ENCODE data around the gene G2E3.
A peak's percentile ranks its signal among the peaks of the same experiment; 100 is the strongest.
"Not testable (repeated sequence)": the region's sequence is repeated elsewhere in the genome, so short reads cannot be mapped to it uniquely, and the experiment has no call there.

The G2E3 gene

DNA sequence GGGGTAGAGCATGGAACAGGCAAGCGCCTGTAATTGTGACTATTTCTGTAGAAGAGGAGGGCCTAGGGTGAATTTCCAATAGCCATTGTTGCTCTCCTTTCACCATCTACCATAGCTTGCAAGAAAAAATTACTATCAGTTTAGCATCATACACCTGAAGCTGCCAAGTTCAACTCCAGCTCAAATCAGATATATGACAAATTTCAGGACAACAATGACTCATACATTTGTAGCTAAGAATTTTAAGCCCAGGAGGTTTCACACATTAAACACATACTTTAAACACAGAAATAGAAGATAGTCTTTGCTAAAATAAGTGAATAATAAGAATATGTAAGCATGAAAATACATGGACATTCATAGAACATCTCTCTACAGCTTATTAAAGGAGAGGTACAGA lies 17.6 kb upstream of the G2E3 start:
- TF ChIP-seq, protein P1, sequence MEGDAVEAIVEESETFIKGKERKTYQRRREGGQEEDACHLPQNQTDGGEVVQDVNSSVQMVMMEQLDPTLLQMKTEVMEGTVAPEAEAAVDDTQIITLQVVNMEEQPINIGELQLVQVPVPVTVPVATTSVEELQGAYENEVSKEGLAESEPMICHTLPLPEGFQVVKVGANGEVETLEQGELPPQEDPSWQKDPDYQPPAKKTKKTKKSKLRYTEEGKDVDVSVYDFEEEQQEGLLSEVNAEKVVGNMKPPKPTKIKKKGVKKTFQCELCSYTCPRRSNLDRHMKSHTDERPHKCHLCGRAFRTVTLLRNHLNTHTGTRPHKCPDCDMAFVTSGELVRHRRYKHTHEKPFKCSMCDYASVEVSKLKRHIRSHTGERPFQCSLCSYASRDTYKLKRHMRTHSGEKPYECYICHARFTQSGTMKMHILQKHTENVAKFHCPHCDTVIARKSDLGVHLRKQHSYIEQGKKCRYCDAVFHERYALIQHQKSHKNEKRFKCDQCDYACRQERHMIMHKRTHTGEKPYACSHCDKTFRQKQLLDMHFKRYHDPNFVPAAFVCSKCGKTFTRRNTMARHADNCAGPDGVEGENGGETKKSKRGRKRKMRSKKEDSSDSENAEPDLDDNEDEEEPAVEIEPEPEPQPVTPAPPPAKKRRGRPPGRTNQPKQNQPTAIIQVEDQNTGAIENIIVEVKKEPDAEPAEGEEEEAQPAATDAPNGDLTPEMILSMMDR (IDR thresholded peaks at IDR 0.05; ENCODE audit: low read depth, low read length) = no peak
- in situ Hi-C loops (cut with HindIII; ENCODE audit: low sequenced_read_pairs) = no loop called here
- no peak for DNase-seq (ENCODE audit: low read depth, low spot score)
- no peak overlapping the region for H3K4me3 ChIP-seq (ENCODE audit: low read depth, low read length)

DNA sequence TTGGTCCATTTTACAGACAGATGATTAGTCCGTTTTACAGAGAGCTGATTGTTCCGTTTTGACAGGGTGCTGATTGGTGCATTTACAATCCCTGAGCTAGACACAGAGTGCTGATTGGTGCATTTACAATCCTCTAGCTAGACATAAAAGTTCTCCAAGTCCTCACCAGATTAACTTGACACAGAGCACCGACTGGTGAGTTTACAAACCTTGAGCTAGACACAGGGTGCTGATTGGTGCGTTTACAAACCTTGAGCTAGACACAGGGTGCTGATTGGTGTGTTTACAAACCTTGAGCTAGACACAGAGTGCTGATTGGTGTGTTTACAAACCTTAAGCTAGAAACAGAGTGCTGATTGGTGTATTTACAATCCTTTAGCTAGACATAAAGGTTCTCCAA lies 12.2 kb upstream of the G2E3 start:
- in situ Hi-C loops (cut with HindIII; ENCODE audit: low sequenced_read_pairs); H3K4me3 ChIP-seq (ENCODE audit: low read depth, low read length); DNase-seq (ENCODE audit: low read depth, low spot score): not testable (repeated sequence)

DNA sequence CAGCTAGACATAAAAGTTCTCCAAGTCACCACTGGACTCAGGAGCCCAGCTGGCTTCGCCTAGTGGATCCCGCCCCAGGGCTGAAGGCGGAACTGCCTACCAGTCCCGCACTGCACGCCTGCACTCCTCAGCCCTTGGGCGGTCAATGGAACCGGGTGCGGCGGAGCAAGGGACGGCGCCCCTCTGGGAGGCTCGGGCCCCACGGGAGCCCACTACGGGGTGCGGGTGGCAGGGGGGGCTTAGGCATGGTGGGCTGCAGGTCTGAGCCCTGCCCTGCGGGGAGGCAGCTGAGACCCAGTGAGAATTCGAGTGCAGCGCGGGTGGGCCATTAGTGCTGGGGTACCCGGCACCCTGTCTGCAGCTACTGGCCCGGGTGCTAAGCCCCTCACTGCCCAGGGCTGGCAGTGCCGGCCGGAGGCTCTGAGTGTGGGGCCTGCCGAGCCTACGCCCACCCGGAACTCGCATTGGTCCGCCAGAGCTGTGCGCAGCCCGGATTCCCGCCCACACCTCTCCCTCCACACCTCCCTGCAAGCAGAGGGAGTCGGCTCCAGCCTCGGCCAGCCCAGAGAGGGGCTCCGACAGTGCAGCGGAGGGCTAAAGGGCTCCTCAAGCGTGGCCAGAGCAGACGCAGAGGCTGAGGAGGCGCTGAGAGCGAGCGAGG lies 11.4 kb upstream of the G2E3 start:
- TF ChIP-seq, protein P1 (IDR thresholded peaks at IDR 0.05; ENCODE audit: low read depth, low read length) = no peak
- in situ Hi-C loops (cut with HindIII; ENCODE audit: low sequenced_read_pairs) = no loop called here
- no peak for DNase-seq (ENCODE audit: low read depth, low spot score)
- no peak overlapping the region for H3K4me3 ChIP-seq (ENCODE audit: low read depth, low read length)

DNA sequence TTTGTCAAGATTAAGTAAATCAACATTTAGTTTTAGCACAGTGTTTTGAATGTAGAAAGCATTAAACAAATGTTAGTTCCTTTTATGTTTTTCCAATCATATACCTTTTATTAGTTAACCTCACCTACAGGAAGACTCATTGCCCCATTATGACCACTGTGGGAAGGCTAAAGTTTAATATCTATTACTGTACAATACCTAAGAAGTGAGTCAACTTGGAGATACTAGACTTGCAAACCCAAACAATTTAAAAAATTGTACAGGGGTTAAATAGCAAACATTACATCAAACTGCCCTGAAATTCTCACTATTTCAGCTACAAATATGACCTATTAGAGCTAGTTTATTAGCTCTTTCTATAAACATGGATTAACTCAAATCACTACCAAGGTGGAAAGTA lies 8.6 kb upstream of the G2E3 start:
- in situ Hi-C loops (cut with HindIII; ENCODE audit: low sequenced_read_pairs) = no loop called here
- TF ChIP-seq, protein P1 (IDR thresholded peaks at IDR 0.05; ENCODE audit: low read depth, low read length) = no peak
- H3K4me3 ChIP-seq (ENCODE audit: low read depth, low read length) = no peak overlapping the region
- DNase-seq (ENCODE audit: low read depth, low spot score) = peak; percentile 57

DNA sequence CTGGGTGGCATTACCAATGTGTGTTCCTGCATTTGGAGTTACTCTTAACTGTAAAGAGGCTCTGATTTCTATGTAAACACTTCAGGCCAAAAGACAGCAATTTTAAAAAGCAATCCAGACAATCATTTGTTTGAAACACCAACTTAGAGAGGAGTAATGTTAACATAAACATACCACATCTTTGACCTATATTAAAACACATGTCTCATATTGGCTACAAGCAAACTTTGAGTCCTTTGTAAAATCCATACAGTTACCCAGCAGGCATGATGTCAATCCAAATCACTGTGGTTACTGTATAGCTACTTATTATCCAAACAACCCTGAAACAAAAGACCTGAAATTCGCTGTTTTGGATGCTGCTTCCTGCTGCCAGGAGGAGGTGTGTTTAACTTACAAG lies 7.5 kb upstream of the G2E3 start:
- no peak for DNase-seq (ENCODE audit: low read depth, low spot score)
- TF ChIP-seq, protein P1 (IDR thresholded peaks at IDR 0.05; ENCODE audit: low read depth, low read length) = no peak
- no peak overlapping the region for H3K4me3 ChIP-seq (ENCODE audit: low read depth, low read length)
- in situ Hi-C loops (cut with HindIII; ENCODE audit: low sequenced_read_pairs) = no loop called here

DNA sequence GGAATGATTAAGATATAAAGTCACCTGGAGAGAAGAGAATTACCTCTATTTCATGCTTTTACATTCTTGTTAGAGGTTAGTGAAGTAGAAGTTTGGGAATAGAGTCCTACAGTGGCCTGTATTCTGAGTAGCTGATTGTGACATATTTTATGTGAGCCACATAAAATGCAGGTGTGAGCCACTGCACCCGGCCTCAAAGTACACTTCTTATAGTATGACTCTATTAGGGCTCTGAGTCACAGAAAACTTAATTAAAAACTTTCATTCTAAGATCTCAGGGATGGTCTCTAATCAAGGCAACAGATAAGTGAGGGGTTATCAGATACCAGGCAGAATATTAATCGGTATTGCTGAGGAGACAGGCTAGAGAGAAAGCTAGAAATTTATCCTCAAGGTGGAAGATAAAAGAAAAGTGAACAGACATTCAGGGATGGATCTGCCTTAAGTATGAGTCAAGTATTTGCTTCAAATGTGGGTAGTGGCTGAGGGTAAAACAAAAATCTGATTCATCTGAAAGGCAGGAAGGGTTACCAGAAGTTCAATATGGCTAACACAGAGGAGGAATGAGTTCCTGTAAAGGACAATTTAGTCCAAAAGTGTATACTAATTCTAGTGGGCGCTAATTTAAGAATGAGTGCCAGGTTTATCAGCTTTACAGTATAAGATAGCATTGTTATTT lies 5.5 kb upstream of the G2E3 start:
- in situ Hi-C loops (cut with HindIII; ENCODE audit: low sequenced_read_pairs) = no loop called here
- TF ChIP-seq, protein P1 (IDR thresholded peaks at IDR 0.05; ENCODE audit: low read depth, low read length) = no peak
- no peak overlapping the region for H3K4me3 ChIP-seq (ENCODE audit: low read depth, low read length)
- peak; percentile 76 for DNase-seq (ENCODE audit: low read depth, low spot score)

DNA sequence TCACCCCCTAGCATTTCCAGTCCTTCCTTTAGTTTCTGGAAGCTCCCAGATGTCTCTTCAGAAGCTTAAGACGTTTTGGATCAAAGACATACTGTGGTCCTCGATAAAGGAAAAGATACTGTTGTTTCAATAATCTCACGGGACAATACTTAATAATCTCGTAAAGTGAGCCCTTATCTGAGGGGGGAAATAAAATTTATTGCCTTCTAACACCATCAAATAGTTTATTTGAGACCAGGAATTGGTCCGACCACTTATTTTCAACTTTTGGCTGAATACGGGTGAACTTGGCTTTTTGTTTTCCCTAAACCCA lies 640 bp upstream of the G2E3 start:
- DNase-seq (ENCODE audit: low read depth, low spot score) = peak; percentile 25

More for the DNA sequence above, 640 bp upstream of the G2E3 start:
- TF ChIP-seq, protein P1 (IDR thresholded peaks at IDR 0.05; ENCODE audit: low read depth, low read length) = no peak
- H3K4me3 ChIP-seq (ENCODE audit: low read depth, low read length) = peak overlapping the region; percentile 98
- in situ Hi-C loops (cut with HindIII; ENCODE audit: low sequenced_read_pairs) = no loop called here

Measured in astrocyte of the spinal cord (primary cell).